ENCODE results near the gene SH2B2.
"Not testable (repeated sequence)": the region's sequence is repeated elsewhere in the genome, so short reads cannot be mapped to it uniquely, and the experiment has no call there.

The SH2B2 gene

GRCh38 chr7:102287111-102287980 lies 678 bp downstream of the SH2B2 start:
- no peak for DNase-seq

DNA sequence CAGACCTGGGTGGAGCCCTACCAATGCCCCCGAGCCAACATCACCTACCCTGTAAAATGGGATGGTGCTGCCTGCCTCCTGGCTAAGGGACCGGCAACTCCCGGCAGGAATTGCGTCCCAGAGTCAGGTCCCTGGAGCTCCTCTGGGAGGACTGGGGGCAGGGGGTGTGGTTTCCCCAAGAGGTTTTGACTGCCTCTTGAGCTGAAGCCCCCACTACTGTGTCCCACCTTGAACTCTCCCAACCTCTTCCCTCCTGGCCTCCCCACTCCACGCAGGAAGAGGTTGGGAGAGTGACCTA lies 1.3 kb downstream of the SH2B2 start:
- DNase-seq, result no peak

DNA sequence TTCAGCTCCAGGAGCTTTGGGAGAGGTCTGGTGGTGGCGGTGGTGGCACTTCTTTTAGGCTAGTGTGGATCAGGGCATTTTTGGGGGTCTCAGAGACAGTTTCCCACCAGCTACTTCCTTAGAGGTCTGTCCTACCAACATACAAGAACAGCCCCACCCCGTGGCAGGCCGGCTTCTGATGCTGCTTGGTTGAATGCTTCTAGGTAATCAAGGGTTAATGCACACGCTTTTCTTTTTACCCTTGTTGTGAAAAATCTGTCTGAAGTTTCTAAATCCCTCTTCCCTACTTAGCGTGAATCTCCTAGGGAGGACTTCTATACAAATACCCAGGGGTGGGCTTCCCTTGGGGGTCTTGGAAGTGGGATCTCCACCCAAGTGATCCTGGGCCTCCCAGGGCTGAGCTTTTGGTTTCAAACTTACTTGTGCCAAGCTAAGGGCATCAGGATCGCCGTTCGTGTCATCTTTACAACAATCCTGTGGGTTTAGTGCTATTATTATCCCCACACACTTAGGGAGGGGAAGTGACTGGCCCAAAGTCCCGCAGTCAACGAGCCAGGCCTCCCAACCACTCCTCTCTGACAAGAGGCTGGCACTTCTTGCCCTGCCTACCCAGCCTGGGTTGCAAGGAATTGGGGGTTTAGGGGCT lies 1.7 kb downstream of the SH2B2 start:
- no peak for DNase-seq

DNA sequence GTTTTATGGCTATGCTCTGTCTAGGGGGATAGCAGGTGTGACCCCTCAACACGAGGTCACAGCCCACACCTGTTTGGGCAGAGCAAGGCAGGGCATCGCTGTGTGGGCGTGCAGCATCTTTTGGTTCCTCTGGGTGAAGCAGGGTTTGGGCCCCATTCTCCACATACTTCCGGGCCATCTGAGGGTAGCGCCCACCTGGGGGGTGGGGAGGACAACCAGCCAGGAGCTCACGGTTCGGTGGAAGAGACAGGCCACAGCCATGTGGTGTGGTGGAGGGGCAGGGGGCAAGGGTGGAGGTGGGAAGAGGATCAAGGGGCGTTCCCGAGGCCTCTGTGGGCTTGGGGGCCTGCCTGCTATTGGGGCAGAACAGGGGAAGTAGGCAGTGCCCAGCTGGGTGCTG lies 2.4 kb downstream of the SH2B2 start:
- no peak for DNase-seq

DNA sequence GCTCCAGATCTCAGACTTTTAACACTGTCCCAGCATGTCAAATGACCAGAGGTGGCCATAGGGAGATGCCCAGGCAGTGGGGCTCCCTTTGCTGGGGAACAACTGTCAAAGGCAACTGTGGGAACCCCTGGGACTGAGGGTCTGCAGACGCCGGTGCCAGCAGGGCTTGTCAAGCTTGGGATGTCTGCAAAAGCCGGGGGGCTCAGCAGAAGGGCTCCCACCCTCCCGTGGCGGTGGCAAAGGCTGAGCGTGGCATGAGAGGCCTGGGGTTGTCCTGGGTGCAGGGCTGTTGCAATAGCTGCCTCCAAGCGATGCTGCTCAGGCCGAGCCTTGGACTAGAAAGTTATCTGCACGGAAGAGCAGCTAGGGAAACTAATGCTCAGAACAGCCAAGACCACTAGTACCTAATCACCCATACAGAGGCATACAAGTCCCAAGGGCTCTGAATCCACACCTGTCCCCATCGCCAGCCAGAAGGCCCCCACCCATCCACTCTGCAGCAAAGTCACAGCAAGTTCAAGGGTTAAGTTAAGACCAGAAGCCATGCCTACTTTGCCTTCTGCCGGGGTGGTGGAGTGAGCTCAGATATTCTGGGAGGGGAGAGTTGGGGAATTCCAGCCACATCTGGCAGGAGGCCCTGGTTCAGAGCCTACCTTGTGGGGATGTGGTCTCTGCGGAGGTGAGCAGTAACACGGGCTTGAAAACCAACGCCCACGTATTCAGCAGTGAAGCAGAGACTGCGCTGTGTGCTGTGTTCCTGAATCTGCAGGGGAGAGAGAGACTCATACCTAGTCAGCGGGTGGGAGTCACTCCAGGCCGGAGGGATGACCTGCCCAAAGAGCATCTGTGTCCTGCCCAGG lies 4.6 kb downstream of the SH2B2 start:
- no peak for DNase-seq

GRCh38 chr7:102291916-102292267 lies 5.2 kb downstream of the SH2B2 start:
- no peak for DNase-seq

DNA sequence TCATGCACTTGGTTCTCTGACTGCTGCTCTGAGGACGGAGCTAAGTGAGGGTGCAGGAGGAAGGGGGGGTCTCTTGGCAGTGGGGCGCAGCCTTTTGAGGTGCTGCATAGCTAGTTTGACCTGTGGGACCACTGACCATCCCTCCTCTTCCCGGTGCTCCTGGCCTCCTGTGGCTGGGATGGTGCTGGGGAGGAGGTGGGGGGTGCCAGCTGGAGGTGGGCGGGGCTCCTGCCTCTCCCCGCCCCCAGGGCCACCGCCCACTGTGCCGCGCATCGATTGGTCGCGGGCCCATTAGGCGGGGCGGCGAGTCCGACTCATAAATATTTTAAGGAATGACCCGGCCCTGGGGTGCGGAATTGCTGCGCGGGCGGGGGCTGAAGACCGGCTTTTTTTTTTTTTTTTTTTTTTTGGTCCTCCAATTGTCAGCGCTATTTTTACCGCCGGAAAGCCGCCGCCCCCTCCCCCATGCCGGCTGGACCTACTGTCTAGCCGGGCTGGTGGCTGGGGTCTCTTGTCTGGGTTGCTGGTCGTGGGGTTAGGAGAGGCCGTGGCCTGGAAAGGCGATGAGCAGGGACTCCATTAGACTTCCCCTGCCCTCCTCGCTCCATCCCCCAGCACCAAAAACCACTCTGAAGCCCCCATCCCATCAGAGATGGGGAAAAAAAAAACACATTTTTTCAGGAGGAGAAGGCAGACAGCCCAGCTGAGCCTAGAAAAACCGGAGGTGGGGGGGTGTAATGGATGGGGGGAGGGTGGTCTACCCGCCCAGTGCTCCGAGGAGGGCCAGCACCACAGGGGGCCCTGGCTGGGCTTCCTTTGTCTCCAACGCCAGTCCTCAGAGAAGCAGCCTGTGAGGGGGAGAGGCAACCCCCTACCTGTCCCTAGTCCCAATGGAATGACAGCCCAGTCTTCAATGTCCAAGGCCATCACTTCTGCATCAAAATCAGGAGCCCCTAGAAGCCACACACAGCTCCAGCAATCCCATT lies 6.4 kb downstream of the SH2B2 start:
- no peak for DNase-seq

GRCh38 chr7:102294589-102294988 lies 7.9 kb downstream of the SH2B2 start:
- no peak for DNase-seq

GRCh38 chr7:102295346-102296178 lies 8.9 kb downstream of the SH2B2 start:
- DNase-seq, result no peak

DNA sequence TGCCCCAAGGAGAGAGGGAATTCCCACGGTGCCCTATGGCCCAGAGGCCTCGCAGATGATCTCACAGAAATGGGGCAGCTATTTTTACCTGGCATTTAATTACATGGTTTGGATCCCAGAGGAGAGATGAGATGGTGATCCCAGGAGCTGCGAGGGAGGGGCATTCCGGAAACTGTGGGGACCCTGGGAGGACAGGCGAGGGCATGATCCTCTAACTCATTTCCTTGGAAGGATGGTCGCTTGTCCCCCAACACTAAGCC lies 9.4 kb downstream of the SH2B2 start:
- DNase-seq, result no peak

DNA sequence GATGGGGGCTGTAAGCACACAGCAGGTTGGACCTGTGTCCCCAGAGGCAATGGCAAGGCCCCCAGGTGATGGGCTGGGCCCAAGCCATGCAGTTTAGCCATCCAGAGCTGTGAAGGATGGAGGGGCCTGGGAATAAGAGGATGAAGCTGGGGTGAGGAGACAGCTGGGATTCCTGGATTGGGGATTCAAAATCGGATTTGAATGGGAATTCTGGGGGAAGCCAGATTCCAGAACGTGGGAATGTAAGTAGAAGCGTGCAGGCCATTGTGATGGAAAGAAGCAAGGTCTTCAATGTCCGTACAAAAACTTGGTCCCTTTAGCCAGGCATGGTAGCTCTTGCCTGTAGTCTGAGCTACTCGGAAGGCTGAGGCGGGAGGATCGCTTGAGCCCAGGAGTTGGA lies 9.8 kb downstream of the SH2B2 start:
- DNase-seq, result no peak

DNA sequence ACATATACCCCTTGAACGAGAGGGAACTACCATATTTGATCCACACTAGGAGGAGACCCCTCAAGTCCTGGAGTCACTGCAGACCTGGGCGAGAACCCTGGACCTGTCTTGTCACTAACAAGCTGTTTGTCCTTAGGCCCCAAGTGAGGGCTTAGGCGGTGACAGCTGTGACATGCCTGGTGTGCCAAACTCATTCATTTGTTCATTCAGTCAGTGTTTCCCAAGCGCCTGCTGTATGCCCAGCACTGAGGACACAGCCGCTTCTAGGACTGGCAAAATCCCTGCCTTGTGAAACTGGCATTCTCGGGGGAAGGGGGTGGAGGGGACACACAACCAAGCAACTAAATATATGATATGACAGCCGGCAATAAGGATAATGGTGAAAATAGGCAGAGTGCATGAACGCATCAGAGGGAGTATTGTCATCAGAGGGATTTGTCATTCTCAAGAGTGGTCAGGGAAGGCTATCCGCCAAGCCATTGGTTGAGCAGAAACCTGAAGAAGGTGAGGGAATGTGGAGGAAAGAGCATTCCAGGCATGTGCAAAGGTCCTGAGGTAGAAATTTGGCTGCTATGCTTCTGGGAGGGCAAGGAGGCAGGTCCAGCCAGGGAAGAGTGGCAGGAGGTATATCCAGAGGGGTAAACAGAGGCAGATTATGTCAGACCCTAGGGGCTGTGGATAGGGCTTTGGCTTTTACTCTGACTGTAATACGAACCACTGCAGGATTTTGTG lies 11.0 kb downstream of the SH2B2 start:
- no peak for DNase-seq

- DNase-seq, result no peak
These were observed 14.1 kb downstream of the SH2B2 start for GRCh38 chr7:102300643-102301221.

DNA sequence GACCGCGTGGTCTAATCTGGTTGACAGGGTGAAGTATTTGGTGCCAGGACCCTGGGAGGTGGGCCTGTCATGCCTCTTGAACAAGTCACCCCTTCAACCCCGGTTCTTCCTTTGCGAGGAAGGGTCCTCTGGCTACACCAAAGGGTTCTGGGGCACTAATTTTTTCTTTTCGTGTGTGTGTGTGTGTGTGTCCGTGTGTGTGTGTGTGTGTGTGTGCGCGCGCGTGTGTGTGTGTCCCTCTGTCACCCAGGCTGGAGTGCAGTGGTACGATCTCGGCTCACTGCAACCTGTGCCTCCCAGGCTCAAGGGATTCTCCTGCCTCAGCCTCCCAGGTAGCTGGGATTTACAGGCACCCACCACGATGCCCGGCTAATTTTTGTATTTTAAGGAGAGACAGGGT lies 14.7 kb downstream of the SH2B2 start:
- not testable (repeated sequence) for DNase-seq

GRCh38 chr7:102302025-102302424 lies 15.4 kb downstream of the SH2B2 start:
- no peak for DNase-seq

GRCh38 chr7:102303669-102304422 lies 17.2 kb downstream of the SH2B2 start:
- DNase-seq, result peak; percentile 32

GRCh38 chr7:102304668-102305067 lies 18.0 kb downstream of the SH2B2 start:
- DNase-seq, result no peak

GRCh38 chr7:102305414-102306268 lies 19.0 kb downstream of the SH2B2 start:
- DNase-seq, result no peak
